Measurements from ENCODE around the gene PDGFD. TPM values are rescaled to one million over a fixed set of nuclear protein-coding genes. Genes with fewer than 3 reads are reported as not detected.
"Not testable (repeated sequence)": the region's sequence is repeated elsewhere in the genome, so short reads cannot be mapped to it uniquely, and the experiment has no call there.

PDGFD gene
- total RNA-seq, 1 donor: 8.3 TPM

- no peak for DNase-seq (ENCODE audit: low read depth in 2 of 3, low spot score in 2 of 3)
These were observed 103.7 kb downstream of the PDGFD start for GRCh38 chr11:104060004-104060794.

- no peak for DNase-seq (ENCODE audit: low read depth in 2 of 3, low spot score in 2 of 3)
These were observed 105.3 kb downstream of the PDGFD start for GRCh38 chr11:104058680-104059079.

GRCh38 chr11:104057908-104058307 is 106.0 kb downstream of the PDGFD start:
- DNase-seq (ENCODE audit: low read depth in 2 of 3, low spot score in 2 of 3): no peak

- no peak for DNase-seq (ENCODE audit: low read depth in 2 of 3, low spot score in 2 of 3)
These were observed 108.4 kb downstream of the PDGFD start for GRCh38 chr11:104055596-104055995.

- no peak for DNase-seq (ENCODE audit: low read depth in 2 of 3, low spot score in 2 of 3)
These were observed 108.9 kb downstream of the PDGFD start for GRCh38 chr11:104054911-104055529.

GRCh38 chr11:104053743-104054478 is 110.0 kb downstream of the PDGFD start:
- no peak for DNase-seq (ENCODE audit: low read depth in 2 of 3, low spot score in 2 of 3)

GRCh38 chr11:104051778-104052177 is 112.2 kb downstream of the PDGFD start:
- DNase-seq (ENCODE audit: low read depth in 2 of 3, low spot score in 2 of 3): no peak

- no peak for DNase-seq (ENCODE audit: low read depth in 2 of 3, low spot score in 2 of 3)
These were observed 114.8 kb downstream of the PDGFD start for GRCh38 chr11:104049116-104049515.

- not testable (repeated sequence) for DNase-seq (ENCODE audit: low read depth in 2 of 3, low spot score in 2 of 3)
These were observed 117.1 kb downstream of the PDGFD start for GRCh38 chr11:104046858-104047257.

GRCh38 chr11:104046331-104046730 is 117.6 kb downstream of the PDGFD start:
- no peak for DNase-seq (ENCODE audit: low read depth in 2 of 3, low spot score in 2 of 3)

GRCh38 chr11:104043678-104044239 is 120.2 kb downstream of the PDGFD start:
- DNase-seq (ENCODE audit: low read depth in 2 of 3, low spot score in 2 of 3): no peak

GRCh38 chr11:104043142-104043541 is 120.8 kb downstream of the PDGFD start:
- DNase-seq (ENCODE audit: low read depth in 2 of 3, low spot score in 2 of 3): no peak

- DNase-seq (ENCODE audit: low read depth in 2 of 3, low spot score in 2 of 3): no peak
These were observed 122.2 kb downstream of the PDGFD start for GRCh38 chr11:104041792-104042191.

- DNase-seq (ENCODE audit: low read depth in 2 of 3, low spot score in 2 of 3): no peak
These were observed 127.0 kb downstream of the PDGFD start for GRCh38 chr11:104036995-104037394.

GRCh38 chr11:104036588-104036987 is 127.4 kb downstream of the PDGFD start, which contains the start of gene DDI1:
TSS of gene DDI1 (plus strand) at chr11:104036640. CDS start at chr11:104036823, 183 bp downstream.
- DNase-seq (ENCODE audit: low read depth in 2 of 3, low spot score in 2 of 3): no peak

GRCh38 chr11:104033561-104033960 is 130.4 kb downstream of the PDGFD start:
- no peak for DNase-seq (ENCODE audit: low read depth in 2 of 3, low spot score in 2 of 3)

- no peak for DNase-seq (ENCODE audit: low read depth in 2 of 3, low spot score in 2 of 3)
These were observed 130.8 kb downstream of the PDGFD start for GRCh38 chr11:104033134-104033533.

- no peak for DNase-seq (ENCODE audit: low read depth in 2 of 3, low spot score in 2 of 3)
These were observed 135.3 kb downstream of the PDGFD start for GRCh38 chr11:104028476-104029263.

GRCh38 chr11:104024572-104024971 is 139.4 kb downstream of the PDGFD start:
- no peak for DNase-seq (ENCODE audit: low read depth in 2 of 3, low spot score in 2 of 3)

GRCh38 chr11:104015649-104016415 is 148.1 kb downstream of the PDGFD start:
- DNase-seq (ENCODE audit: low read depth in 2 of 3, low spot score in 2 of 3): no peak
